Large intestine (tissue), 3 donors: Measurements from ENCODE around the gene ATP1A2. TPM values are rescaled to one million over a fixed set of nuclear protein-coding genes. Genes with fewer than 3 reads are reported as not detected.

Experiments
- DNase-seq, 2 donors: peaks; one replicate each; pipeline versions ENCODE4 v3.0.0 to v3.0.0-alpha.2; 2013
- H3K27ac ChIP-seq: one replicate; pipeline ENCODE4 v1.5.1; 2013; ENCODE audit warnings: low read length
- H3K27me3 ChIP-seq: 2 replicates; pipeline ENCODE4 v1.6.1; 2013; ENCODE audit warnings: low read length; ENCODE audit not compliant: control insufficient read depth, insufficient read depth
- H3K36me3 ChIP-seq: 2 replicates; pipeline ENCODE4 v1.6.1; 2013; ENCODE audit warnings: low read length; ENCODE audit not compliant: control insufficient read depth, insufficient read depth
- H3K4me1 ChIP-seq: one replicate; pipeline ENCODE4 v1.6.1; 2013; ENCODE audit warnings: low read length; ENCODE audit not compliant: control insufficient read depth, insufficient read depth
- H3K4me3 ChIP-seq: one replicate; pipeline ENCODE4 v1.5.1; 2013; ENCODE audit warnings: low read length
- H3K9me3 ChIP-seq: one replicate; pipeline ENCODE4 v1.6.1; 2013; ENCODE audit warnings: mild to moderate bottlenecking, low read depth, low read length, moderate library complexity; ENCODE audit not compliant: control insufficient read depth
- WGBS: methylation state at CpG from one replicate; pipeline ENCODE4 v1.1.5; 2013; ENCODE audit warnings: low lambda C conversion rate; ENCODE audit not compliant: insufficient coverage; 5-methylcytosine and 5-hydroxymethylcytosine counted together
- polyA plus RNA-seq: library from polyadenylated mRNA; unstranded; fragments of 120-200 nt; gene quantifications from one replicate; pipeline ENCODE4 v1.2.1, GENCODE V29; 2013

ATP1A2 gene
- polyA plus RNA-seq, 1 donor = 7.5 TPM

DNA sequence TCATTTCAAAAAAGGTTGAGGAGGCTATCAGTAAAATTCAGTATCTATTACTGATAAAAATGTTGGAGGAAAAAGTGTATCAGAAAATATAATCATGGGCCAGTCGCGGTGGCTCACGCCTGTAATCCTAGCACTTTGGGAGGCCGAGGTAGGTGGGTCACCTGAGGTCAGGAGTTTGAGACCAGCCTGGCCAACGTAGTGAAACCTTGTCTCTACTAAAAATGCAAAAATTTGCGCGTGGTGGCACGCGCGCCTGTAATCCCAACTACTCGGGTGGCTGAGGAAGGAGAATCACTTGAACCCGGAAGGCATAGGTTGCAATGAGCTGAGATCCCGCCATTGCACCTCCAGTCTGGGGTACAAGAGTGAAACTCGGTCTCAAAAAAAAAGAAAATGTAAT, 30.5 kb downstream of the ATP1A2 start:
- no peaks in the 10 kb centered on the region for H3K27me3 ChIP-seq
- no peak overlapping the region for H3K27ac ChIP-seq
- no peak overlapping the region for H3K4me3 ChIP-seq
- DNase-seq = no peak
- 95% methylated on average over 7 of the region's 14 CpGs for WGBS
- no peaks in the 10 kb centered on the region for H3K4me1 ChIP-seq
- H3K36me3 ChIP-seq = no peaks in the 10 kb centered on the region
- no peaks in the 10 kb centered on the region for H3K9me3 ChIP-seq

DNA sequence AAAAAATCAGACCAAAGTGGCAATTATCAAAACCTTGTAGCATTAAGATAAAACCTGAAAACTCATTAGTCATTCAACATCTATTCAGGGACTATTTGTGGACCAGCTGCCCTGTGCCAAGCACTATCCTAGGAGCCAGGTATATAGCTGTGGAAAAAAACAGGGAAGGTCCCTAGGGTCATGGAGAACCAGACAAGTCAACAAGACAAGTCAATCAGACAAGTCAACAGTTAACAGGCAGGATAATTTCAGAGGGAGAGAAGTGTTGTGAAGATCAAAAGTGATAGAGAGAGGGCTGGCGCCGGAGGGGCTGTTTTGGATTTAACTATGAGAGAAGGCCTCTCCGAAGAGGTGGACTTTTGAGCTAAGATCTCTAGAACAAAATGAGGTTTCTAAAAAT, 32.6 kb downstream of the ATP1A2 start:
- WGBS = 44% methylated on average over 3 of the region's 3 CpGs
- DNase-seq = no peak
- H3K27me3 ChIP-seq = no peaks in the 10 kb centered on the region
- H3K4me1 ChIP-seq = no peaks in the 10 kb centered on the region
- no peak overlapping the region for H3K4me3 ChIP-seq
- H3K27ac ChIP-seq = no peak overlapping the region
- H3K9me3 ChIP-seq = no peaks in the 10 kb centered on the region
- no peaks in the 10 kb centered on the region for H3K36me3 ChIP-seq

DNA sequence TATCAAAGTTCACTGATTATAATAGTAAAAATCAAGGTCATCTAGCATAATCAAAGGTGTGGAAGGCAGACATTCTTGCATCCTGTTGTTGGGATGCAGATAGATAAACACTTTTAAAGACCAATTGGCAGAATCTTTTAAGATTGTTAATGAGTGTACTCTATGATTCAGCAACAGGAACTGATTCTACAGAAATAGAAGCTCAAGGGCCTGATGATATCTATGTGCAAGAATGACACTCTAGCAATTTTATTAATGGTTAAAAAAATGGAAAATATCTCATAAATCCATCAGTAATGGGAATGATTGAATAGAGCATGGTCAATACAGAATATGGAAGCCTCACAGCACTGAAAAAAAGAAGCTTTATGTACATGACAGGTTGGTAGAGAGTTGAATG, 33.7 kb downstream of the ATP1A2 start:
- Histone ChIP-seq H3K27ac (no peak overlapping the region), H3K9me3 (no peaks in the 10 kb centered on the region), H3K4me3 (no peak overlapping the region), H3K4me1 (no peaks in the 10 kb centered on the region), H3K27me3 (no peaks in the 10 kb centered on the region), H3K36me3 (no peaks in the 10 kb centered on the region)
- no peak for DNase-seq

DNA sequence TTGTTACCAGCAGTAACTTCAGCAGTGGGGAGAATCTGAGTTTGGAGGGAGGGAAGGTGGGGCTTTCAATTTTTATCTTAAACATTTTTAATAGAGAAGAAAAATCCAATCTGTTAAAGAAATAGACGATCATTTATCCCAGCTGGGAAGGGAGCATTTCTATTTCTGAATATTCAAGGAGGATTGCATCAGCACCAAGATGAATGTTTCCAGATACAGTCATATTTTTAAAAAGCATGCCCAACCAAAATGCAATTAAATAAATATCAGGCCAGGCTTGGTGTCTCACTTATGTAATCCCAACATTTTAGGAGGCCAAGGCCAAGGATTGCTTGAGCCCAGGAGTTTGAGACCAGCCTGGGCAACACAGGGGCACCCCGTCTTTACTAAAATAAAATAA, 34.2 kb downstream of the ATP1A2 start:
- Histone ChIP-seq H3K36me3 (no peaks in the 10 kb centered on the region), H3K4me1 (no peaks in the 10 kb centered on the region), H3K27ac (no peak overlapping the region), H3K9me3 (no peaks in the 10 kb centered on the region), H3K4me3 (no peak overlapping the region), H3K27me3 (no peaks in the 10 kb centered on the region)
- DNase-seq = no peak
- WGBS = 100% methylated on average over 1 of the region's 2 CpGs

DNA sequence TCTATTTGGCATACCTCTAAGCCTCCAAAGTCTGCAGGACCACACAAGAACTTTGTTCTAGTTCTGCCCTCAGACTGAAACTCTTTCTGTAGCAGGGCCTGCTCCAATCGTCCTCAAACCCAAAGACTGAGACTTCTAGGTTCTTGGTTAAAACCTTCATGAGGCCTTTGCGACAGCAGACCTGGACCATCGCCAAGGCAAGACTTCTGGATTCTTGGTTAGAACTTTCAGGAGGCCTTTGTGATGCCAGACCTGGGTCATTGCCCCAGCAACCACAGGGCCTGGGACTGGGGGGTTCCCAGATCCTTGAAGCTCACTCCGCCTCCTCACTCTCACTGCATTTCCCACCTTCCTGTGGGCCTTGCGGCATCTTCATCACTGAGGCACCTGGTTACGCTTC, 35.7 kb downstream of the ATP1A2 start, which contains the start of gene ATP1A4:
TSS of gene ATP1A4 (plus strand) at position 301 of the 400 bp plus-strand sequence. CDS start 438 bp downstream, outside the sequence.
- no peaks in the 10 kb centered on the region for H3K36me3 ChIP-seq
- H3K4me3 ChIP-seq = no peak within 1 kb of the TSS
- no peak for DNase-seq
- no peaks in the 10 kb centered on the region for H3K4me1 ChIP-seq
- no peaks in the 10 kb centered on the region for H3K27me3 ChIP-seq
- 100% methylated on average over 1 of the region's 6 CpGs for WGBS
- no peak within 1 kb of the TSS for H3K27ac ChIP-seq
- H3K9me3 ChIP-seq = no peaks in the 10 kb centered on the region

DNA sequence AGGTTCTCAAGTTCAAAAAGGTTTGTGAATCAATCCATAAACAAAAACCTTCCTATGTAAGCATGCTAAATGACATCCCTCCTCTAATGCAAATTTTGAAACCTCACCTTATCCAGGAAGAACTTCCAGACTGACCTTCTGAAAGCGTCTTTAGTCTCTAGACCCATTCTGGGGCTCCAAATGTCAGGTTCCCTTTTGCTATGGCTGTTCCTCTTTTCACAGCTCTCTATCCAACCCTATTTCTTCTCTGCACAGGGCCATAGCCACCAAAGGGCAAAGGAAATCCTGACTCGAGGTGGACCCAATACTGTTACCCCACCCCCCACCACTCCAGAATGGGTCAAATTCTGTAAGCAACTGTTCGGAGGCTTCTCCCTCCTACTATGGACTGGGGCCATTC, 39.2 kb downstream of the ATP1A2 start:
- H3K4me3 ChIP-seq = no peak overlapping the region
- no peaks in the 10 kb centered on the region for H3K36me3 ChIP-seq
- H3K4me1 ChIP-seq = no peaks in the 10 kb centered on the region
- H3K27ac ChIP-seq = no peak overlapping the region
- no peak for DNase-seq
- H3K27me3 ChIP-seq = no peaks in the 10 kb centered on the region
- no CpG with 5 or more reads among the region's 3 CpGs for WGBS
- no peaks in the 10 kb centered on the region for H3K9me3 ChIP-seq

DNA sequence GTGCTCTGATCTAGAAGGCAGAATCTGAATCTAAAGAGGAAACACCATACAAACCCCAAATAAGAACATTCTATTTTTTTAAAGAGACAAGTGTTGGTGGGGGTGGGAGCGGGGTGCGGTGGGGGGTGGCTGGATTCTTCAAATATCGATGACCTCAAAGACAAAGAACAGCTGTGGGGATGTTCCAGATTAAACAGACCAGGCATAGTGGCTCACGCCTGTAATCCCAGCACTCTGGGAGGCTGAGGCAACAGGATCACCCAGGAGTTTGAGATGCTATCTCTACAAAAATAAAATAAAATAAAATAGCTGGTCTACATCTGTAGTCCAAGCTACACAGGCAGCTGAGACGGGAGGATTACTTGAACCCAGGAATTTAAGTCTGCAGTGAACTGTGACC, 40.8 kb downstream of the ATP1A2 start:
- Histone ChIP-seq H3K27ac (no peak overlapping the region), H3K4me1 (no peaks in the 10 kb centered on the region), H3K27me3 (no peaks in the 10 kb centered on the region), H3K9me3 (no peaks in the 10 kb centered on the region), H3K4me3 (no peak overlapping the region), H3K36me3 (no peaks in the 10 kb centered on the region)
- no CpG with 5 or more reads among the region's 5 CpGs for WGBS
- no peak for DNase-seq

DNA sequence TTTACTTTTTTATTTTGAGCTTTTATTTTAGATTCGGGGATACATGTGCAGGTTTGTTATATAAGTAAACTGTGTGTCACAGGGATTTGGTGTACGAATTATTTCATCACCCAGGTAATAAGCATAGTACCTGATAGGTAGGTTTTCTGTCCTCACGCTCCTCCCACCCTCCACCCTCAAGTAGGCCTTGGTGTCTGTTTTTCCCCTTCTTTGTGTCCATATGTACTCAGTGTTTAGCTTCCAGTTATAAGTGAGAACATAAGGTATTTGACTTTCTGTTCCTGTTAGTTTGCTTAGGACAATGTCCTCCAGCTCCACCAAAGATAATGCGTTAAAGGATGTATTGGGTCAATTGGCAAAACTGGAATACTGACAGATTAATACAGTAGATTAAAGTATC, 41.6 kb downstream of the ATP1A2 start:
- no peak for DNase-seq
- Histone ChIP-seq H3K4me3 (no peak overlapping the region), H3K36me3 (no peaks in the 10 kb centered on the region), H3K4me1 (no peaks in the 10 kb centered on the region), H3K27ac (no peak overlapping the region), H3K9me3 (no peaks in the 10 kb centered on the region), H3K27me3 (no peaks in the 10 kb centered on the region)
- WGBS = 80% methylated on average over 1 of the region's 4 CpGs

DNA sequence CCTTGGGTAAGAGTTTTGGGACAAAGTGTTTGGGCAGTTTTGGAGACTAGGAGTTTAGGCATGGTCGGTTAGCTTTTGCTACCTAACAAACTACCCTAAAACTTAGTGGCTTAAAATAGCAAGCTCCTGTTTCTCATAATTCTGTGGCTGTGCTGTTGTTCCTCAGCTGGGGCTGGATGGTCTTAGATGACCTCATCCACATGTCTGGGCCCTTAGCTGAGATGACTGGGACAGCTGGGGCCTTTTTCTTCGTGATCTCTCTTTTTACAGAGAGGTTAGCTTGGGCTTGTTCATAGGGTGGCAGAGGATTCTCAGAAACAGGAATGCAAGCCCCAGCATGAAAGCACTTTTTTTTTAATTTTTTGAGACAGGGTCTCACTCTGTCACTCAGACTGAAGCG, 42.5 kb downstream of the ATP1A2 start:
- 100% methylated on average over 2 of the region's 3 CpGs for WGBS
- H3K9me3 ChIP-seq = no peaks in the 10 kb centered on the region

DNA sequence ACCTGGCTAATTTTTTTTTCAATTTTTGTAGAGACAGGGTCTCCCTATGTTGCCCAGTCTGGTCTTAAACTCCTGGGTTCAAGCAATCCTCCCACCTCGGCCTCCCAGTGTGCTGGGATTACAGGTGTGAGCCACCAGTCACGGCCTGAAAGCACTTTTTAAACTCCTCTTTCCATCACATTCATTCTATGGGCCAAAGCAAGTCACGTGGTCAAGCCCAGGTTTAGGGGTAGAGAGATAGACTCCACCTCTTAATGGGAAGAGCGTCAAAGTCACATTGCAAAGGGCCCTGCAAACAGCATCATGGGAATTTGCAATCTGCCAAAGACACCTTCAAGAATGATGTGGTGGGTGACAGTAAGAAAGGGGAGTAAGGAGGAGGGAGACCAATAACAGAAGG, 43.0 kb downstream of the ATP1A2 start:
- Histone ChIP-seq H3K4me3 (no peak overlapping the region), H3K36me3 (no peaks in the 10 kb centered on the region), H3K4me1 (no peaks in the 10 kb centered on the region), H3K9me3 (no peaks in the 10 kb centered on the region), H3K27ac (no peak overlapping the region), H3K27me3 (no peaks in the 10 kb centered on the region)
- no CpG with 5 or more reads among the region's 4 CpGs for WGBS
- DNase-seq = no peak

More for the DNA sequence above, 42.5 kb downstream of the ATP1A2 start:
- Histone ChIP-seq H3K27me3 (no peaks in the 10 kb centered on the region), H3K36me3 (no peaks in the 10 kb centered on the region), H3K4me1 (no peaks in the 10 kb centered on the region), H3K4me3 (no peak overlapping the region), H3K27ac (no peak overlapping the region)
- DNase-seq = no peak

DNA sequence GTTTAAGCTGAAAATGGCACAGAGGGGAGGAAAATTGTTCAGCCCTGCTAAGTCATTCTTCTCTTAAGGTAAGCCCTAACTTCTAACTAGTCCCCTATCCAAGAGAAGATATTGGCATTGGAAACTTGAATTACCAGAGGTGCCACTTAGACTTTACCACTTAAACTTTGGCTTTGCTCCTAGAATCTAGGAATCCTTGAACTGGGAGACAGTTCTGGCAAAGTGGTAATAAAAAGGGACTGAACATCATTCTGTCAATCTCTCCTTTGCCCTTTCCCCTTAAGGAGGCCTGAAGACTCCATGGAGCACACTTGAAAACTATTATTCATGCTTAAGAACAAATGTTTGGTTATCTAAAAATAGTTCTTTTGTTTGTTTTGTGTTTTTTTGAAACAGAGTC, 44.3 kb downstream of the ATP1A2 start:
- Histone ChIP-seq H3K4me3 (no peak overlapping the region), H3K27me3 (no peaks in the 10 kb centered on the region), H3K9me3 (no peaks in the 10 kb centered on the region), H3K36me3 (no peaks in the 10 kb centered on the region), H3K27ac (no peak overlapping the region), H3K4me1 (no peaks in the 10 kb centered on the region)
- DNase-seq = no peak
